HepG2 (cell line): ENCODE measurements around the gene CHN1.

Source experiments
- AFF4 ChIP-seq: sonication (generic); formaldehyde crosslinking; IDR thresholded peaks from 2 replicates; pipeline ENCODE4 v1.4.0; 2020; ENCODE audit warnings: missing genetic modification reagents
- BORCS8-MEF2B ChIP-seq: sonication (generic); formaldehyde crosslinking; IDR thresholded peaks from 2 replicates; pipeline ENCODE4 v1.8.0; 2022; ENCODE audit warnings: mild to moderate bottlenecking, missing genetic modification reagents
- CTCF ChIP-seq: sonication (generic); formaldehyde crosslinking; IDR thresholded peaks from 2 replicates; pipeline ENCODE4 v1.5.0; 2020; ENCODE audit warnings: mild to moderate bottlenecking, missing genetic modification reagents, moderate library complexity
- HNF4A ChIP-seq: sonication (generic); formaldehyde crosslinking; IDR thresholded peaks from 2 replicates; pipeline ENCODE4 v1.4.0; 2020; ENCODE audit warnings: missing genetic modification reagents
- MED1 ChIP-seq: sonication (generic); formaldehyde crosslinking; IDR thresholded peaks from 2 replicates; pipeline ENCODE4 v1.4.0; 2020; ENCODE audit warnings: missing genetic modification reagents
- POLR2A ChIP-seq, 2 experiments: IDR thresholded peaks; 2 replicates each; pipeline ENCODE4 v1.6.1; 2011; ENCODE audit warnings: low read depth in 2 of 2, low read length in 2 of 2, mild to moderate bottlenecking in 1 of 2, moderate library complexity in 1 of 2; ENCODE audit not compliant: insufficient read depth in 1 of 2
- POLR2AphosphoS5 ChIP-seq: IDR thresholded peaks from 2 replicates; pipeline ENCODE4 v1.6.1; 2012; ENCODE audit warnings: low read depth, low read length
- SRF ChIP-seq: IDR thresholded peaks from 2 replicates; pipeline ENCODE4 v1.6.1; 2011; ENCODE audit warnings: mild to moderate bottlenecking, low read depth, low read length, moderate library complexity
- ZNF124 ChIP-seq: sonication (generic); formaldehyde crosslinking; IDR thresholded peaks from 2 replicates; pipeline ENCODE4 v1.4.0; 2020; ENCODE audit warnings: missing genetic modification reagents
- ZNF747 ChIP-seq: sonication (generic); formaldehyde crosslinking; IDR thresholded peaks from 2 replicates; pipeline ENCODE4 v1.8.1; 2023; ENCODE audit warnings: missing genetic modification reagents, mild to moderate bottlenecking, borderline replicate concordance
- TF ChIP-seq, protein P1 (sequence below): sonication (generic); formaldehyde crosslinking; IDR thresholded peaks from 2 replicates; pipeline ENCODE4 v1.4.0; 2020; ENCODE audit warnings: missing genetic modification reagents, mild to moderate bottlenecking, borderline replicate concordance

DNA sequence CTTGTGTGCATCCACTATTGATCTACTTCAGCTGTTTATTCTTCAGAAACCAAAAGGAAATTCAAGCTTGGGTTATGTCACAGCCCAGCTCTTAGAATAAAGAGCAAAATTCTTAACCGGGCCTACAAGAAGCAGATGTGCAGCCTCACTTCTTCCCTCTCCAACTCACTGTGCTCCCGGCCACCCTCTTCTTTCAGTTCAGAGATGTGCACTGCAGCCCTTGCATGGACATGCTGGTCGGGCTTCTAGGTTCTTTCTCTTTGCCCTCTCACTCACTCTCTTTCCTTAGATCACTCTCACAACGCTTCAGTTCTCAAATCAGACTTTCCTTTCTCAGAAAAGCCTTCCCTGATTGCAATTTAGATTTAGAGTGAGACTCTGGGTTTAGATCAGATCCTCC, 104.1 kb downstream of the CHN1 start:
- no peak for TF ChIP-seq POLR2A (IDR thresholded peaks at IDR 0.05; ENCODE audit: insufficient read depth in 1 of 2, low read depth in 2 of 2, low read length in 2 of 2)
- TF ChIP-seq POLR2AphosphoS5: no peak
- no peak for TF ChIP-seq AFF4 (CRISPR knock-in tag)
- TF ChIP-seq HNF4A: no peak
- no peak for TF ChIP-seq MED1 (CRISPR knock-in tag)
- no peak for TF ChIP-seq ZNF747 (CRISPR knock-in tag)
- TF ChIP-seq, protein P1, sequence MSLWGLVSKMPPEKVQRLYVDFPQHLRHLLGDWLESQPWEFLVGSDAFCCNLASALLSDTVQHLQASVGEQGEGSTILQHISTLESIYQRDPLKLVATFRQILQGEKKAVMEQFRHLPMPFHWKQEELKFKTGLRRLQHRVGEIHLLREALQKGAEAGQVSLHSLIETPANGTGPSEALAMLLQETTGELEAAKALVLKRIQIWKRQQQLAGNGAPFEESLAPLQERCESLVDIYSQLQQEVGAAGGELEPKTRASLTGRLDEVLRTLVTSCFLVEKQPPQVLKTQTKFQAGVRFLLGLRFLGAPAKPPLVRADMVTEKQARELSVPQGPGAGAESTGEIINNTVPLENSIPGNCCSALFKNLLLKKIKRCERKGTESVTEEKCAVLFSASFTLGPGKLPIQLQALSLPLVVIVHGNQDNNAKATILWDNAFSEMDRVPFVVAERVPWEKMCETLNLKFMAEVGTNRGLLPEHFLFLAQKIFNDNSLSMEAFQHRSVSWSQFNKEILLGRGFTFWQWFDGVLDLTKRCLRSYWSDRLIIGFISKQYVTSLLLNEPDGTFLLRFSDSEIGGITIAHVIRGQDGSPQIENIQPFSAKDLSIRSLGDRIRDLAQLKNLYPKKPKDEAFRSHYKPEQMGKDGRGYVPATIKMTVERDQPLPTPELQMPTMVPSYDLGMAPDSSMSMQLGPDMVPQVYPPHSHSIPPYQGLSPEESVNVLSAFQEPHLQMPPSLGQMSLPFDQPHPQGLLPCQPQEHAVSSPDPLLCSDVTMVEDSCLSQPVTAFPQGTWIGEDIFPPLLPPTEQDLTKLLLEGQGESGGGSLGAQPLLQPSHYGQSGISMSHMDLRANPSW (CRISPR knock-in tag): no peak
- TF ChIP-seq SRF: no peak
- no peak for TF ChIP-seq BORCS8-MEF2B (CRISPR knock-in tag)
- TF ChIP-seq CTCF (CRISPR knock-in tag): no peak
- TF ChIP-seq ZNF124 (CRISPR knock-in tag): no peak
